ENCODE results near the gene S100A2.

S100A2 gene

DNA sequence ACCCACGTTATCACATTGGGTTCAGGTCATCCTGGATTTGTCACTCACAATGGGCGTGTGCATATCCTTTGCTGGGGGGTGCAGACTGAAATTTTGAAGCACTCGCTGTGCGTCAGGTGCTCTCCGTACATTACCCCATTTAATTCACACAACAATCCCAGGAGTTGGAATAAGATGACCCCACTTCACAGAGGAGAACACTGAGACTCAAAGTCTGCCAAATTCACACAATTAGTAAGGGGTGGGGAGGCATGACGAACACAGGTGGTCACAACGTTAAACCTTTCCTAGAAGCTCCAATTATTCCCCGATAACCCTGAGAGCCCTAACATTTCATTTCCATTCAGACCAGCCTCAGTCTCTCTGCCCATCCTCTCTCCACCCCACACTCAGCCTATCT lies 3.8 kb upstream of the S100A2 start:
- H3K27me3 ChIP-seq (ENCODE audit: low read length): no peaks in the 10 kb centered on the region
- no peaks in the 10 kb centered on the region for H3K36me3 ChIP-seq (ENCODE audit: low read length)
- H3K4me3 ChIP-seq (ENCODE audit: insufficient read depth, low read length, poor library complexity, severe bottlenecking): no peak overlapping the region
- no peak overlapping the region for H3K4me2 ChIP-seq (ENCODE audit: low read depth, low read length, poor library complexity, severe bottlenecking)
- H3K9me2 ChIP-seq (replicated peaks; ENCODE audit: insufficient read depth, low read length): no peaks in the 10 kb centered on the region
- H3K9ac ChIP-seq (ENCODE audit: low read length): no peak overlapping the region
- TF ChIP-seq, protein P1, sequence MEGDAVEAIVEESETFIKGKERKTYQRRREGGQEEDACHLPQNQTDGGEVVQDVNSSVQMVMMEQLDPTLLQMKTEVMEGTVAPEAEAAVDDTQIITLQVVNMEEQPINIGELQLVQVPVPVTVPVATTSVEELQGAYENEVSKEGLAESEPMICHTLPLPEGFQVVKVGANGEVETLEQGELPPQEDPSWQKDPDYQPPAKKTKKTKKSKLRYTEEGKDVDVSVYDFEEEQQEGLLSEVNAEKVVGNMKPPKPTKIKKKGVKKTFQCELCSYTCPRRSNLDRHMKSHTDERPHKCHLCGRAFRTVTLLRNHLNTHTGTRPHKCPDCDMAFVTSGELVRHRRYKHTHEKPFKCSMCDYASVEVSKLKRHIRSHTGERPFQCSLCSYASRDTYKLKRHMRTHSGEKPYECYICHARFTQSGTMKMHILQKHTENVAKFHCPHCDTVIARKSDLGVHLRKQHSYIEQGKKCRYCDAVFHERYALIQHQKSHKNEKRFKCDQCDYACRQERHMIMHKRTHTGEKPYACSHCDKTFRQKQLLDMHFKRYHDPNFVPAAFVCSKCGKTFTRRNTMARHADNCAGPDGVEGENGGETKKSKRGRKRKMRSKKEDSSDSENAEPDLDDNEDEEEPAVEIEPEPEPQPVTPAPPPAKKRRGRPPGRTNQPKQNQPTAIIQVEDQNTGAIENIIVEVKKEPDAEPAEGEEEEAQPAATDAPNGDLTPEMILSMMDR (IDR thresholded peaks at IDR 0.05; ENCODE audit: insufficient read depth, low read length, poor library complexity, severe bottlenecking): no peak
- no peak for TF ChIP-seq EZH2phosphoT487 (conservative IDR thresholded peaks at IDR 0.05; ENCODE audit: low read length)
- no peaks in the 10 kb centered on the region for H3K9me3 ChIP-seq (ENCODE audit: insufficient read depth, low read length)
- no peaks in the 10 kb centered on the region for H3F3A ChIP-seq (ENCODE audit: insufficient read depth)
- H3K27ac ChIP-seq (ENCODE audit: low read depth, low read length): no peak overlapping the region
- no peaks in the 10 kb centered on the region for H3K79me2 ChIP-seq (ENCODE audit: insufficient read depth, low read length)
- H4K20me1 ChIP-seq (ENCODE audit: low read depth, low read length): no peaks in the 10 kb centered on the region
- H2AFZ ChIP-seq (ENCODE audit: low read depth, low read length, severe bottlenecking): no peak overlapping the region

DNA sequence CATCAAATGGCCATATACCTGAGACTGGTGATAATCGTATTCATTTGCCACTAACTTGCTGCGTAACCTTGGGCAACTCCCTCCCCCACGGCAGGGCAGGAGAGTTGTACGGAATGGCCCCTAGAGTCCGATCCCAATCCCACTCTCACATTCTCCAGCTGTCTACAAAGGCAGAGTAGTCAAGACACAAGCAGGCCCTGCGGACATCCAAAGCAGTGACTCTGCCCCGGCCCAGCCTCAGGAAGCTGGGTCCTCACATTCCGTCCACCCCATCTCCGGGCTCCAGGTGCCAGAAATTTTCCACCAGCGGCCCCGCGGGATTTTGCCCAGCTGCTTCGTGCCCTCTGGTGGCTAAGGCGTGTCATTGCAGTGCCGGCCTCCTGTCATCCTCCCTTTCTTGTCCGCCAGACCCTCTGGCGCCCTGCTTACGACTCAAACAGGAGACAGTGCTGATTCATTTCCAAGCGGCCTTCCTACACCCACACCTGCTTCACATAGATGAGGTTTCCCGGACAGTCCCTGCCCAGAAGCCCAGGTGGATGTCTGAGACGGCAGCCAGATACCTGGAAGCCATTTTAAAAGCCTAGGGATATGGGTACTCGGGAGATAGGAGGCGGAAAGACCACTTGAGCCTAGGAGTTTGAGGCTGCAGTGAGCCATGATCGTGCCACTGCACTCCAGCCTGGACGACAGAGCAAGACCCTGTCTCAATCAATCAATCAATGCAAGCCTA lies 2.9 kb upstream of the S100A2 start:
- no peak overlapping the region for H3K4me3 ChIP-seq (ENCODE audit: insufficient read depth, low read length, poor library complexity, severe bottlenecking)

DNA sequence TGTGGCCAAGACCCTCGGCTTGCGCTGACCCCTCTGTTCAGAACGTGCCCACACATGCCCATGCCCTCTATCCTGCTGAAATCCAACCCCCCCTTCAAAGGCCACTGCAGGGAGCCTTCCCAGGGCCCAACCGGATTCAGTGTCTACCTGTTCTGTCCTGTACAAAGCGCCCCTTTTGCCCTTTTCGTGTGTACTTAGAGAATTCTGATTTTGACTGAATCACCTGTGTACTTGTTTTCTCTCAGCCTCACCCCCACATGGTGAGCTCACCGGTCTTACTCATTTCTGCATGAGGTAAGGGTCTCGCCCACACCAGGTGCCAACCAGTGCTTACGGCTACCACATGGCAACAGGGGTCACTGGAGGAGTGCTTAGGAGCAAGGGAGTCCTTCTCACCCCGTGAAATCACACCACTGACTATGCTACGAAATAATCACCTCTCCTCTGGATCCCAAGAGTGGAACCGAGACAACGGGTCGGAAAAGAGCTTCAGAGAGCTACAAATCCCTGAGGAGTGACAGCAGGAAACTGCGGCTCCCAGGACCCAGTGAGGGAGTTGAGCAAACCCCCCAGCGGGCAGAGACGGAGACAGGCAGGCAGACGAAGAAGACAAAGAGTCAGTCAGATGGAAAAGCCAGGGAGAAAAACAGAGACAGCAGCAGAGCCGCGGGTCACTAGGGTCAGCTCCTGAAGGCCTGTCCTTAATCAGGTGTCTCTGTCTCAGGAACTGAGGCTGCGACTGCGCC lies 2.1 kb upstream of the S100A2 start:
- Histone ChIP-seq H3K79me2 (ENCODE audit: insufficient read depth, low read length) (no peaks in the 10 kb centered on the region), H3K4me2 (ENCODE audit: low read depth, low read length, poor library complexity, severe bottlenecking) (no peak overlapping the region), H3K36me3 (ENCODE audit: low read length) (no peaks in the 10 kb centered on the region), H3K27ac (ENCODE audit: low read depth, low read length) (no peak overlapping the region), H3K27me3 (ENCODE audit: low read length) (no peaks in the 10 kb centered on the region), H3K9ac (ENCODE audit: low read length) (no peak overlapping the region), H3K4me3 (ENCODE audit: insufficient read depth, low read length, poor library complexity, severe bottlenecking) (no peak overlapping the region), H3K9me3 (ENCODE audit: insufficient read depth, low read length) (no peaks in the 10 kb centered on the region), H3K9me2 (replicated peaks; ENCODE audit: insufficient read depth, low read length) (no peaks in the 10 kb centered on the region), H4K20me1 (ENCODE audit: low read depth, low read length) (no peaks in the 10 kb centered on the region), H3F3A (ENCODE audit: insufficient read depth) (no peaks in the 10 kb centered on the region), H2AFZ (ENCODE audit: low read depth, low read length, severe bottlenecking) (no peak overlapping the region)
- TF ChIP-seq, protein P1 (IDR thresholded peaks at IDR 0.05; ENCODE audit: insufficient read depth, low read length, poor library complexity, severe bottlenecking): no peak
- TF ChIP-seq EZH2phosphoT487 (conservative IDR thresholded peaks at IDR 0.05; ENCODE audit: low read length): no peak

More for the DNA sequence above, 2.9 kb upstream of the S100A2 start:
- Histone ChIP-seq H3K27me3 (ENCODE audit: low read length) (no peaks in the 10 kb centered on the region), H3K27ac (ENCODE audit: low read depth, low read length) (no peak overlapping the region), H3K79me2 (ENCODE audit: insufficient read depth, low read length) (no peaks in the 10 kb centered on the region), H3K4me2 (ENCODE audit: low read depth, low read length, poor library complexity, severe bottlenecking) (no peak overlapping the region), H3F3A (ENCODE audit: insufficient read depth) (no peaks in the 10 kb centered on the region), H2AFZ (ENCODE audit: low read depth, low read length, severe bottlenecking) (no peak overlapping the region), H3K9ac (ENCODE audit: low read length) (no peak overlapping the region), H3K36me3 (ENCODE audit: low read length) (no peaks in the 10 kb centered on the region), H3K9me2 (replicated peaks; ENCODE audit: insufficient read depth, low read length) (no peaks in the 10 kb centered on the region), H4K20me1 (ENCODE audit: low read depth, low read length) (no peaks in the 10 kb centered on the region), H3K9me3 (ENCODE audit: insufficient read depth, low read length) (no peaks in the 10 kb centered on the region)
- TF ChIP-seq, protein P1 (IDR thresholded peaks at IDR 0.05; ENCODE audit: insufficient read depth, low read length, poor library complexity, severe bottlenecking): peak; percentile 82
- no peak for TF ChIP-seq EZH2phosphoT487 (conservative IDR thresholded peaks at IDR 0.05; ENCODE audit: low read length)
